Epithelial cell of esophagus (primary cell): ENCODE data around the gene PRR23A.

Experiments used
- DNase-seq: peaks from one replicate; pipeline ENCODE4 v3.0.0; 2010; ENCODE audit warnings: low read depth
- H3K4me3 ChIP-seq: 2 replicates; pipeline ENCODE4 v1.5.1; 2011; ENCODE audit warnings: mild to moderate bottlenecking, low read length, control low read depth
- TF ChIP-seq, protein P1 (sequence below): IDR thresholded peaks from 2 replicates; pipeline ENCODE4 v1.5.1; 2011; ENCODE audit warnings: low read depth, mild to moderate bottlenecking, low read length, control low read depth, inconsistent platforms; ENCODE audit not compliant: insufficient read depth; ENCODE audit errors: missing control alignments

Gene PRR23A

DNA sequence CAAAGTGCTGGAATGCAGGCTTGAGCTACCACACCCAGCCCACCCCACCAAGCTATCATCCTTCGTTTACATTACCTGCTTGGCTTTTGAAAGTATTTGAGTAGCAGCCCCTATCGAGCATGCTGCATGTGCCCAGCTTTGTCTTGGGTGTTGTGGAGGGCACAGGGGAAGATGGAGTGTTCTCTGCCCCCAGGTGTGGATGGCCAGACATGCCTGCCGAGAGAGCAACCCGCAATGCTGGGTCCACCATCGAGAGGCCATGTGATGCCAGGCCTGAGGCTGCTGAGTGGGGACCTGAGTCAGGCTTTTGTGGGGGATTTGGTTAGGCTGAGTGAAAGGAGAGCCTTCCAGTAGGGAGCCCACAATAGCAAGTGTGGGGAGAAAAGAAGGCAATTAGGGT, 33.1 kb downstream of the PRR23A start:
- no peak for DNase-seq
- TF ChIP-seq, protein P1, sequence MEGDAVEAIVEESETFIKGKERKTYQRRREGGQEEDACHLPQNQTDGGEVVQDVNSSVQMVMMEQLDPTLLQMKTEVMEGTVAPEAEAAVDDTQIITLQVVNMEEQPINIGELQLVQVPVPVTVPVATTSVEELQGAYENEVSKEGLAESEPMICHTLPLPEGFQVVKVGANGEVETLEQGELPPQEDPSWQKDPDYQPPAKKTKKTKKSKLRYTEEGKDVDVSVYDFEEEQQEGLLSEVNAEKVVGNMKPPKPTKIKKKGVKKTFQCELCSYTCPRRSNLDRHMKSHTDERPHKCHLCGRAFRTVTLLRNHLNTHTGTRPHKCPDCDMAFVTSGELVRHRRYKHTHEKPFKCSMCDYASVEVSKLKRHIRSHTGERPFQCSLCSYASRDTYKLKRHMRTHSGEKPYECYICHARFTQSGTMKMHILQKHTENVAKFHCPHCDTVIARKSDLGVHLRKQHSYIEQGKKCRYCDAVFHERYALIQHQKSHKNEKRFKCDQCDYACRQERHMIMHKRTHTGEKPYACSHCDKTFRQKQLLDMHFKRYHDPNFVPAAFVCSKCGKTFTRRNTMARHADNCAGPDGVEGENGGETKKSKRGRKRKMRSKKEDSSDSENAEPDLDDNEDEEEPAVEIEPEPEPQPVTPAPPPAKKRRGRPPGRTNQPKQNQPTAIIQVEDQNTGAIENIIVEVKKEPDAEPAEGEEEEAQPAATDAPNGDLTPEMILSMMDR = no peak
- no peak overlapping the region for H3K4me3 ChIP-seq

DNA sequence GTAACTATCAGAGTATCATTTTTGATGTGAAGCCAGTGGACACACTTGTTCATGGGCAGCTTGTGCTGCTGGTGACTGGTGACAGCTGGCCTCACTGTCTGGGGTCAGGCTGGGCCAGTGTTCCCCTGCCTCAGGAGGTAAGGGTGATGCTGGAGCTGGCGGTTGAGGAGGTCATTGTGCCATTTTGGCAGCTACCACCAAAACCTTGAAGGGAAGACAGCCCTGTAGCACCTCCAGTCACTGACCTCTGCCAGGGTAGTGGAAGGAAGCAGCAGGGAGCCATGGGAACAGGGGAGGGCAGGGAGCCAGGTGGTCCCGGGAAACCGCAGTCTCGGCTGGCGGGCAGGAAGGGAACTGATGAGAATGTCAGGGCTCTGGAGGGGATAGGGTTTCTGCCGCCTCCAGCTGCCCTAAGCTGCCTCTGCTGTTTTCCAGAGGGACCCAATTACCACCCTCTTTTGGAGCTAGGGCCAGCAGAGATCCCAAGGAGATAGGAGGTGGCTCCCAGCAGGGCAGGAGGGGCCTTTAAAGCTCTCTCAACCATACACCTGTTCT, 34.2 kb downstream of the PRR23A start:
- TF ChIP-seq, protein P1 = no peak
- DNase-seq = no peak
- H3K4me3 ChIP-seq = no peak overlapping the region

DNA sequence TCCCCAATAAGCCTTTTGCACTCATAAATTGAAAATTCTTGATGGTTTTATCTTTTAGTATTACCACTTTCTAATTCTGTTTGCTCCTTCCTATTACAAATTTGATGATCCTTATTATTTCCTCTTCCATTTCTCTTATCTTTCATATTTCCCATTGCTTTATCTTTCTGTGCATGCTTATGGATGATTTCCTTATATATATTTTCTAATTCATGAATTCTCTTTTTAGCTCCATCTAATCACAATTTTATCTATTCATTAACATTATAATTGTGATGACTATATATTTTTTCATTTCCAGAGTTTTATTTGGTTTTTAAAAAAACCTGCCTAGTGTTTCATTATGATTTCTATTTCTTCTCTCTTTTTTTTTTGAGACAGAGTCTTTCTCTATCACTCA, 41.1 kb downstream of the PRR23A start:
- no peak for DNase-seq
- TF ChIP-seq, protein P1 = no peak
- H3K4me3 ChIP-seq = no peak overlapping the region

DNA sequence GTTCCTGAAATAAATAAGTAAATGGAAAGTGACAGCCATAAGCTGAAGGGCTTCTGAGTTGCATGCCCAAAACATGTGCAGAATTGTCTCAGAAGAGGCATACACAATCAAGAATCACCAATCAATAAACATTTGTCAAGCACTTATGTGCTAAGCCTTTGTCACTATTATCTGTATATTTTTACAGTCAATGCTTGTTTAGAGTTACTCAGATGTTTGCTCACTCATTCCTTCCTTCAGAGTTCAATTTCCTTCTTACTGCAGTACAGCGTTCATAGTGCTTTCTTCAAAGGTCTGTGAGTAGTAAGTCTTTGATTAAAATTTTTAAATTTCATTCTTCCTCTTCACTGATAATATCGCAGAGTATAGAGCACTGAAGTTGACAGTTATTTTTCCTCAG, 41.8 kb downstream of the PRR23A start:
- H3K4me3 ChIP-seq = no peak overlapping the region
- DNase-seq = no peak
- TF ChIP-seq, protein P1 = no peak

DNA sequence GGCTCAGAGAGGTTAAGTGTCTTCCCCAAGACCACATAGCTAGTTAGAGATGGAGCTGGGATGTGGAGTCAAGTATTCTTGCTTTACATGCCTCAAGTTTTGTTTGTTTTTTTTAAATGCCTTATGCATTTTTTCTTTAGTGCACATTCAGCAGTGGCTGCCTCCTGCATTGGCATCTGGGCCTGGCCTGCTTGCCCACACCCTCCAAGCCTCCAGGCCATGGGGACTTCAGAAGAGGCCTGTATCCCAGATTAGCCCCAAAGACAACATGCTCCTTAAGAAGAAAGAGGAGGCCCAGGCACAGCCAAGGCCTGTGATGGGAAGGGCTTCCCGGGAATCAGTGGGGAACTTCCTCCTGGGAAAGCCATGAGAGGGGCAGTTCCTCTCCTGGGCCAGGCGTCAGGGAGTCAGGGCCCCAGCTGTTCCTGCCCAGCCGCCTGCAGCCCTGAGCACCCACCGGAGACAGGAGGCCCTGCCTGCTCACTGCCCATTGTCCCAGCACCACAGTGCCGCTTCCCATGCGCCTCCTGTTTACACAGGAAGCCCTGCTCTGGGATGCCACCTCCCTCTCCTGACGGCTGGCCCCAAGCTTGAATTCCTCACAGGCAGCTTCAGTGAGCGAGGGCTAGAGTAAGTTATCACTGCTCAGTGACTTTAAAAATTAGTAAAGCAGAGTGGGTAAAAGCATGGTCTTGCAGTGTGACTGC, 43.1 kb downstream of the PRR23A start:
- H3K4me3 ChIP-seq = no peak overlapping the region
- TF ChIP-seq, protein P1 = no peak
- DNase-seq = no peak

DNA sequence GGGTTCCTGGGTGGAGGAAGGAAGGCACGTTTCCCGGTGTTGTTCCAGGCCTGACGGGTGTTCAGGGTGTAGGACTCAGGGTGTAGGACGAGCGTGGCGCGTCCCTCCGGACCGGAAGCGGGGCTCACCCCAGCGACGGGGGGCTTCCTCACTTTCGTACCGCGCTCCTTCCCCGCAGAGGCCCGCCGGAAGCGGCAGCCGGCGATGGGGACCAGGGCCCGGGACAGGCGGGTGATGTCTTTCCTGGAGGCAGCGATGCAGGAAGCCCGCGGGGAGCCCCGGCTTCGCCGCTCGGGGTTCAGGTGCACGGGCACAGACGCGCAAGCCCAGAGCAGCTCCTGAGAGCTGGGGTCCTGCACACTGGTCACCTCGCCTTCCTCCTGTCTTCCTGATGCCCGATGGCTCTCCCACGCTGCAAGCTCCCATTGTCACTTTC, 45.6 kb downstream of the PRR23A start:
- TF ChIP-seq, protein P1 = no peak
- no peak for DNase-seq
- no peak overlapping the region for H3K4me3 ChIP-seq
